ENCODE results near the gene TBC1D22B.

Gene TBC1D22B

GRCh38 chr6:37317312-37318038 is 59.9 kb downstream of the TBC1D22B start:
- in situ Hi-C loops (cut with MboI; ENCODE audit: low pct_unique_long_range_greater_than_20kb, low sequenced_read_pairs, unreplicated experiment) = no loop called here
- no peak for DNase-seq (ENCODE audit: low spot score)
- no peak for TF ChIP-seq CTCF (IDR thresholded peaks at IDR 0.05; ENCODE audit: extremely low read depth, insufficient read depth, missing control alignments)

GRCh38 chr6:37319156-37319555 is 61.6 kb downstream of the TBC1D22B start:
- no peak for DNase-seq (ENCODE audit: low spot score)
- no peak for TF ChIP-seq CTCF (IDR thresholded peaks at IDR 0.05; ENCODE audit: extremely low read depth, insufficient read depth, missing control alignments)
- in situ Hi-C loops (cut with MboI; ENCODE audit: low pct_unique_long_range_greater_than_20kb, low sequenced_read_pairs, unreplicated experiment) = no loop called here

- no peak for DNase-seq (ENCODE audit: low spot score)
- no peak for TF ChIP-seq CTCF (IDR thresholded peaks at IDR 0.05; ENCODE audit: extremely low read depth, insufficient read depth, missing control alignments)
- in situ Hi-C loops (cut with MboI; ENCODE audit: low pct_unique_long_range_greater_than_20kb, low sequenced_read_pairs, unreplicated experiment) = no loop called here
Measured at GRCh38 chr6:37319856-37320480, 62.4 kb downstream of the TBC1D22B start.

GRCh38 chr6:37320646-37321045 is 63.1 kb downstream of the TBC1D22B start:
- TF ChIP-seq CTCF (IDR thresholded peaks at IDR 0.05; ENCODE audit: extremely low read depth, insufficient read depth, missing control alignments) = no peak
- in situ Hi-C loops (cut with MboI; ENCODE audit: low pct_unique_long_range_greater_than_20kb, low sequenced_read_pairs, unreplicated experiment) = no loop called here

GRCh38 chr6:37321101-37321500 is 63.5 kb downstream of the TBC1D22B start:
- in situ Hi-C loops (cut with MboI; ENCODE audit: low pct_unique_long_range_greater_than_20kb, low sequenced_read_pairs, unreplicated experiment) = no loop called here
- no peak for DNase-seq (ENCODE audit: low spot score)
- TF ChIP-seq CTCF (IDR thresholded peaks at IDR 0.05; ENCODE audit: extremely low read depth, insufficient read depth, missing control alignments) = no peak

More at GRCh38 chr6:37320646-37321045, 63.1 kb downstream of the TBC1D22B start:
- no peak for DNase-seq (ENCODE audit: low spot score)

- DNase-seq (ENCODE audit: low spot score) = no peak
- TF ChIP-seq CTCF (IDR thresholded peaks at IDR 0.05; ENCODE audit: extremely low read depth, insufficient read depth, missing control alignments) = no peak
- in situ Hi-C loops (cut with MboI; ENCODE audit: low pct_unique_long_range_greater_than_20kb, low sequenced_read_pairs, unreplicated experiment) = no loop called here
Measured at GRCh38 chr6:37321516-37322415, 64.2 kb downstream of the TBC1D22B start.
